HEK293T (cell line): Measurements from ENCODE around the gene ACVR1B.

Experiments used
- CTCF ChIA-PET: fragments of 350-600 bp; formaldehyde crosslinking; extraction: SDS; loops from one replicate; lab custom pipeline; 2021; ENCODE audit warnings: antibody characterized with exemption, inconsistent platforms; lab: Yijun Ruan, JAX
- POLR2A ChIA-PET: fragments of 350-600 bp; formaldehyde crosslinking; extraction: SDS; loops from one replicate; lab custom pipeline; 2020; ENCODE audit warnings: antibody characterized with exemption, inconsistent platforms; lab: Yijun Ruan, JAX
- DNase-seq: peaks from one replicate; pipeline ENCODE4 v3.0.0; 2012; ENCODE audit warnings: mixed read lengths; ENCODE audit errors: extremely low spot score
- ARNT ChIP-seq: fragments of 450-650 bp; IDR thresholded peaks from 2 replicates; pipeline ENCODE4 v1.6.1; 2017; ENCODE audit warnings: mild to moderate bottlenecking
- CTBP1 ChIP-seq: fragments of 450-650 bp; IDR thresholded peaks from 2 replicates; pipeline ENCODE4 v1.6.1; 2016; ENCODE audit warnings: borderline replicate concordance
- ELF4 ChIP-seq: fragments of 450-650 bp; IDR thresholded peaks from 2 replicates; pipeline ENCODE4 v1.6.1; 2017; ENCODE audit warnings: antibody characterized with exemption
- FOXA1 ChIP-seq: fragments of 450-650 bp; IDR thresholded peaks from 2 replicates; pipeline ENCODE4 v1.6.1; 2016; ENCODE audit warnings: mild to moderate bottlenecking
- FOXK2 ChIP-seq: fragments of 450-650 bp; IDR thresholded peaks from 2 replicates; pipeline ENCODE4 v1.6.1; 2016; ENCODE audit warnings: mild to moderate bottlenecking
- FOXM1 ChIP-seq: fragments of 450-650 bp; IDR thresholded peaks from 2 replicates; pipeline ENCODE4 v1.6.1; 2017; ENCODE audit warnings: mild to moderate bottlenecking, borderline replicate concordance
- HDGF ChIP-seq: fragments of 450-650 bp; IDR thresholded peaks from 2 replicates; pipeline ENCODE4 v1.6.1; 2017; ENCODE audit warnings: antibody characterized with exemption, borderline replicate concordance
- L3MBTL2 ChIP-seq: fragments of 450-650 bp; conservative IDR thresholded peaks from 2 replicates; pipeline ENCODE4 v1.6.1; 2016; ENCODE audit warnings: mild to moderate bottlenecking
- LEF1 ChIP-seq: fragments of 450-650 bp; IDR thresholded peaks from 2 replicates; pipeline ENCODE4 v1.6.1; 2017; ENCODE audit warnings: mild to moderate bottlenecking, borderline replicate concordance
- NFRKB ChIP-seq: fragments of 450-650 bp; IDR thresholded peaks from 2 replicates; pipeline ENCODE4 v1.6.1; 2016; ENCODE audit warnings: mild to moderate bottlenecking, moderate library complexity
- PKNOX1 ChIP-seq: fragments of 450-650 bp; IDR thresholded peaks from 2 replicates; pipeline ENCODE4 v1.6.1; 2016
- SP1 ChIP-seq: fragments of 450-650 bp; IDR thresholded peaks from 2 replicates; pipeline ENCODE4 v1.6.1; 2017
- SUZ12 ChIP-seq: fragments of 450-650 bp; IDR thresholded peaks from 2 replicates; pipeline ENCODE4 v1.6.1; 2016; ENCODE audit warnings: mild to moderate bottlenecking
- TARDBP ChIP-seq: fragments of 450-650 bp; IDR thresholded peaks from 2 replicates; pipeline ENCODE4 v1.6.1; 2016
- ZNF384 ChIP-seq: fragments of 450-650 bp; IDR thresholded peaks from 2 replicates; pipeline ENCODE4 v1.6.1; 2016

ACVR1B gene

GRCh38 chr12:52010692-52011601 lies 59.4 kb downstream of the ACVR1B start:
- no peak for TF ChIP-seq CTBP1
- TF ChIP-seq SUZ12, result no peak
- TF ChIP-seq FOXM1, result no peak
- TF ChIP-seq PKNOX1, result no peak
- no peak for DNase-seq
- ChIA-PET POLR2A (interaction anchor here (1.1 to 1.6 kb wide), 3 partner anchors 9 to 17 kb away, joined by 3 to 7 read pairs (median 4); no protein-coding TSS in a partner anchor), CTCF (interaction anchor here (0.6 to 2.9 kb wide), 8 partner anchors 11 to 109 kb away, joined by 3 to 18 read pairs (median 6); no protein-coding TSS in a partner anchor)

- CTCF ChIA-PET, result interaction anchor here (0.6 to 2.9 kb wide), 4 partner anchors 11 to 18 kb away, joined by 3 to 18 read pairs (median 6); no protein-coding TSS in a partner anchor
- no peak for DNase-seq
- POLR2A ChIA-PET, result interaction anchor here (1.6 kb wide), 1 partner anchor 12 kb away, joined by 7 read pairs; no protein-coding TSS in a partner anchor
- no peak for TF ChIP-seq NFRKB
- no peak for TF ChIP-seq ZNF384
- no peak for TF ChIP-seq PKNOX1
- TF ChIP-seq ARNT, result no peak
- no peak for TF ChIP-seq CTBP1
- TF ChIP-seq SP1, result no peak
- no peak for TF ChIP-seq LEF1
- TF ChIP-seq HDGF, result no peak
- no peak for TF ChIP-seq FOXA1
- no peak for TF ChIP-seq FOXM1
Measured at GRCh38 chr12:52011602-52012214, 60.2 kb downstream of the ACVR1B start.

DNA sequence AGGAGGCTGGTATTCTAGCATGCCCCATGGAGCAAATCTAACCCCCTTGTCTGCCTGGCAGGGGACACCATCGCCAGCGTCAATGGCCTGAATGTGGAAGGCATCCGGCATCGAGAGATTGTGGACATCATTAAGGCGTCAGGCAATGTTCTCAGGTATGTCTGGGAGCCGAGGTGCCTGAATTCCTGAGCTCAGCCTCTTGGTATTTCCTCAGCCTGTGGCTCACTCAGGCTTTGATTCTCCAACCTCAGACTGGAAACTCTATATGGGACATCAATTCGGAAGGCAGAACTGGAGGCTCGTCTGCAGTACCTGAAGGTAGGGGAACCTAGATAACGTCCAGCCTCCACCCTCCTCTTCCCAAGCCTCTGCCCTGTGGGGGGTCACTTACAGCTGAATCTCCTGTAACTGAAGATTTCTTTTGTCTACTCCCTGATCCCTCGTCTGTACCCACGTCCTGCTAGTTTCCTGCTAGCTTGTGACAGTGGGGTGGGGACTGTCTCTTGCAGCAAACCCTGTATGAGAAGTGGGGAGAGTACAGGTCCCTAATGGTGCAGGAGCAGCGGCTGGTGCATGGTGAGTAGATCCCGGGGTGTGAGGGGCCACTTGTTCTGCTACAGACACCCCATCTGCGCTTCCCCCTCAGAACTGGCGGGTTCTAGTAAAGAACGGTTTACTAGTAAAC lies 62.3 kb downstream of the ACVR1B start:
- no peak for DNase-seq
- ChIA-PET POLR2A (no interaction called here), CTCF (interaction anchor here (0.9 to 1.0 kb wide), 2 partner anchors 10 to 11 kb away, joined by 3 read pairs; no protein-coding TSS in a partner anchor)
- TF ChIP-seq ARNT, result no peak

DNA sequence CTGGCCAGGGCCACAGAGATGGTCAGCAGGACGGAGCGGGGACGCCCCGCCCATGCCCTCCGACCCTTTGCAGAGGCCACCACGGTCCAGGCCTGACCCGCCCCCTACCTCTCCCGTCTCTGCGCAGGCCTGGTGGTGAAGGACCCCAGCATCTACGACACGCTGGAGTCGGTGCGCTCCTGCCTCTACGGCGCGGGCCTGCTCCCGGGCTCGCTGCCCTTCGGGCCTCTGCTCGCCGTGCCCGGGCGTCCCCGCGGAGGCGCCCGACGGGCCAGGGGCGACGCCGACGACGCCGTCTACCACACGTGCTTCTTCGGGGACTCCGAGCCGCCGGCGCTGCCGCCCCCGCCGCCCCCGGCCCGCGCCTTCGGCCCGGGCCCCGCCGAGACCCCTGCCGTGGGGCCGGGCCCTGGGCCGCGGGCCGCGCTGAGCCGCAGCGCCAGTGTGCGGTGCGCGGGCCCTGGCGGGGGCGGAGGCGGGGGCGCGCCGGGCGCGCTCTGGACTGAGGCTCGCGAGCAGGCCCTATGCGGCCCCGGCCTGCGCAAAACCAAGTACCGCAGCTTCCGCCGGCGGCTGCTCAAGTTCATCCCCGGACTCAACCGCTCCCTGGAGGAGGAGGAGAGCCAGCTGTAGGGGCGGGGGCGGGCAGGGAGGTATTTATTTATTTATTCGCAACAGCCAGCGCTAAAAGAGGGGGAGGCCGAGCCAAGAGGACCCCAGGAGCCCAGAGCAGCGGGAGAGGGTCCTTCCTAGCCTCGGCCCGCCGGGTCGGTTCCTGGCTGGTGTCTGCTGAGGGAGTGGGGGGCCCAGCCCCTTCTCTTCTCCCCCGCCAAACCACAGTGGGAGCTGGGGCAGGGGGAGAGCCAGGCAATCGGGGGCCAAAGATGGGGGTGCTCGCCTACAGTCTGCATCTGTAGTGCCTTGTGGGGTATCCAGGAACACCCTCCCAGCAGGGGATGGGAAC lies 63.4 kb downstream of the ACVR1B start:
- ChIA-PET CTCF (interaction anchor here (0.9 to 1.0 kb wide), 2 partner anchors 9 to 10 kb away, joined by 3 read pairs; no protein-coding TSS in a partner anchor), POLR2A (no interaction called here)
- TF ChIP-seq NFRKB (no peak), TARDBP (no peak), FOXK2 (no peak), HDGF (no peak), FOXM1 (no peak), SP1 (no peak), SUZ12 (no peak), ELF4 (no peak), ZNF384 (no peak), LEF1 (no peak), CTBP1 (no peak)
- DNase-seq, result no peak

DNA sequence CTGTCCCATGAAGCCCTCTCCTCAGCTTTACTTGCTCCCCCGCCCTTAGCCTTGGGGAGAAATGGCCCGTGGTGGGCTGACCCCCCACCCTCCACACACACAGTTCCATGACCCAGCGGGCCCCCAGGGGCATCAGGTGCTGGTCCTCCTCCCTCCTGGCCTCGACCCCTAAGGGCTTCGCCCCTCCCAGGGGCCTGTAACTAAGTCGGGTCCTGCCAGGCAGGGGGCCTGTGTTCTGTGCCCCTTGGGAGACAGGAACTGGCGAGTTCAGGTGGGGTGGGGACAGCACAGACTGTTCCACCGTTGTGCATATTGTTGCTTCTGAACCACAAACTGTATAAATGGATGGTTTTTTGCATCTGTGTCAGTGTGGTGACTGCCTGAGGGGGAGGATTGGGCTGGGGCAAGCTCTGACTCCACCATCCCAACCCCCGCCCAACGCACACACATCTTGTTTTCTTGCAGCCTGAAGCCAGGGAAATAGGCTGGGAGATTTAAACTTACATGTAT lies 64.1 kb downstream of the ACVR1B start:
- POLR2A ChIA-PET, result no interaction called here
- CTCF ChIA-PET, result no interaction called here
- TF ChIP-seq FOXM1, result no peak
- no peak for TF ChIP-seq FOXK2
- no peak for DNase-seq

DNA sequence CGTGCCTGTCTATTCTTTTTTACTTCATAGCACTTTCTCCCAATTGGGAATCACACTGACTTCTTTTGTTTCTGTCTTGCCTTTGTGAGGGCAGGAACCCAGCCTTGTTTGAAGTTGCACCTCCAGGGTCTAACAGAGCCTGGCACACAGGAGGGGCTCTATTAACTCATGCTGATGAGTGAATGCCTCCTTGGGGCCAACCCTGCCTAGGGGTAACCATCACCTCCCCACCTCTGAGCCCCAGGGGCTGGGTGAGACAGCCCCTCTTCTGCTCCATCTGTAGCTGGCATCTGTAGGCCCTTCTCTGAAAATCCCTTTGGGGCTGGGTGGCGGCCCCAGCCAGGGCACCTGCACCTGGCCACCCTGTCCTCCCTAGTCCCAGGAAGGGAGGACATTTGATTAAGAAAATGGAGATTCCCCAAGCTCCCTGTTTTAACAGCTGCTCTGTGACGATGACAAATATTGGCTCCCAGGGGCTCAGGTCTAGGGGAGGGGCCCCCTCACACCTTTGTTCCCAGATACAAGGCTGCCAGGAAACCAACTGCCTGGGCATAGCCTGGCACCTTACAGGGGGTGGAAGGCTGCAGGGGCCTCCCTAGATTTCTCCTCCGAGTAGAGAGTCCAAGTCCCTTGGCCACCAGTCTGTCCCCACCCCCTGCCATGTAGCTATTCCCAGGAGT lies 67.1 kb downstream of the ACVR1B start:
- DNase-seq, result no peak
- ChIA-PET CTCF (interaction anchor here (0.7 to 9.7 kb wide), 2 partner anchors 15 to 131 kb away, joined by 3 to 99 read pairs; partner anchors contain the start of gene ANKRD33), POLR2A (interaction anchor here (0.6 to 1.0 kb wide), 2 partner anchors 14 to 30 kb away, joined by 3 read pairs; no protein-coding TSS in a partner anchor)
- TF ChIP-seq L3MBTL2, result no peak
- no peak for TF ChIP-seq NFRKB
- TF ChIP-seq PKNOX1, result no peak
- no peak for TF ChIP-seq SP1
- TF ChIP-seq ELF4, result no peak
- TF ChIP-seq FOXA1, result no peak
- TF ChIP-seq CTBP1, result no peak
- no peak for TF ChIP-seq ZNF384
- TF ChIP-seq HDGF, result no peak
- TF ChIP-seq ARNT, result no peak
